AG04450 (cell line): ENCODE measurements around the gene TRA2A. TPM values are rescaled to one million over a fixed set of nuclear protein-coding genes. Genes with fewer than 3 reads are reported as not detected.

Experiments
- CTCF ChIA-PET: fragments of 300-600, 350-600 bp; formaldehyde crosslinking; extraction: SDS; loops from one replicate; lab custom pipeline; 2022; ENCODE audit warnings: antibody characterized with exemption, inconsistent platforms; lab: Charles Lee
- POLR2A ChIA-PET: fragments of 350-600 bp; formaldehyde crosslinking; extraction: SDS; loops from one replicate; lab custom pipeline; 2021; ENCODE audit warnings: antibody characterized with exemption, inconsistent platforms; lab: Yijun Ruan, JAX
- DNase-seq: peaks from one replicate; pipeline ENCODE4 v3.0.0-alpha.2; 2011; ENCODE audit warnings: low read depth, low spot score
- H3K27ac ChIP-seq: one replicate; pipeline ENCODE4 v1.5.1; 2012; ENCODE audit warnings: low read depth, low read length, control low read depth
- H3K27me3 ChIP-seq: one replicate; pipeline ENCODE4 v1.6.0; 2012; ENCODE audit warnings: low read length; ENCODE audit not compliant: control insufficient read depth, insufficient read depth
- H3K4me3 ChIP-seq: 2 replicates; pipeline ENCODE4 v1.5.1; 2011; ENCODE audit warnings: mild to moderate bottlenecking, low read depth, low read length, control low read depth
- H3K9me3 ChIP-seq: 2 replicates; pipeline ENCODE4 v1.5.1; 2012; ENCODE audit warnings: low read length; ENCODE audit not compliant: control insufficient read depth, insufficient read depth
- CTCF ChIP-seq: IDR thresholded peaks from 2 replicates; pipeline ENCODE4 v1.5.1; 2011; ENCODE audit warnings: low read depth, low read length, control low read depth, inconsistent platforms
- polyA plus RNA-seq: library from polyadenylated mRNA; depleted of rRNA; stranded (reverse); fragments of >200 nt; gene quantifications from 2 replicates; pipeline ENCODE4 v1.2.3, GENCODE V29; 2011

The TRA2A gene
- polyA plus RNA-seq, 1 experiment, result 78.8 TPM

DNA sequence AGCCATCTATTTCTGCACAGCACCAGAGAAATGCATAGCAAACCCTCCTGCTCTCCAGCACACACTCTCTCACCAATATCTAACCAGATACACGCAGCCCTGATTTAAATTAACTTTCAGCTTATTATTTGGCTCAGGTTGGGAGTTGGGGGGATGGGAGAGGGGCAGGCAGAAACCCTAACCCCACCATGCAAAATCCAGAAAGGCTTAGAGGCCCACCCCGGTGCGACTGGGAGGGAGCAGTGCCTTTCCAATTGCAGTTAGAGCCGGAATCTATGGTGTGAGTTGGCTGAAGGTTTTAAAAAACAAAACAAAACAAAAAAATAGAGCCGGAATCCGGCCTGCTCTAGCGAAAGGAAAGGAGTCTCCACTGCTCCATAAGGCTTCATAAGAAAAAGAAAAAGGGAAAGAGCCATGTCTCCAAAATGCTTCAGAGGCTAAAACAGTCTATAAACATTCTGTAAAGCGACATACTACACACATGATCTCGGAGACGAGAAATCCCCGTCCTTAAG lies 64.4 kb downstream of the TRA2A start:
- no peak for TF ChIP-seq CTCF
- H3K4me3 ChIP-seq, result peak overlapping the region; percentile 89
- H3K27ac ChIP-seq, result peak overlapping the region; percentile 82
- peaks cover 4% of the 10 kb centered on the region; the same call in 1 of the 2 replicates for H3K9me3 ChIP-seq
- ChIA-PET CTCF (interaction anchor here (0.9 to 1.3 kb wide), 4 partner anchors 37 to 194 kb away, joined by 3 to 5 read pairs (median 5); no protein-coding TSS in a partner anchor), POLR2A (no interaction called here)
- no peaks in the 10 kb centered on the region for H3K27me3 ChIP-seq
- DNase-seq, result no peak

DNA sequence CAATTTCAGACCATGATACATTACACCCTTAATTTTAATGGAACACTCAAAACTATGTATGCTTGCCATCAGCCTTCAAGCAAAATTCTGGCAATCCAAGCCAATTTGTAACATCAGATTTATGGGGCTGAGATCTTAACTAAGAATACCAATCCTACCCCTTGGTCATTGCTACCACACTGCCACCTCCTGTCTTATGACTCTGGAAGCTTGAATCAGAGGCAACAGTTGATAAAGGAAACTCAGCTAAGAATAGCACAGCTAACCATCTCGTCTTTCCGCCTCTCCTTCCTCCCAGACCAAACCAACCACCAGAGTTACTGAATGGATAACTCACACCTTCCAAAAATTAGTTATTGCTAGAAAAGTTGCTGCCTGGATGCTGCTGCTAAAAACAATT lies 68.9 kb downstream of the TRA2A start:
- ChIA-PET POLR2A (no interaction called here), CTCF (interaction anchor here (0.5 to 2.3 kb wide), 9 partner anchors 9 to 377 kb away, joined by 3 to 10 read pairs (median 4); no protein-coding TSS in a partner anchor)
- Histone ChIP-seq H3K4me3 (no peak overlapping the region), H3K27me3 (no peaks in the 10 kb centered on the region), H3K27ac (no peak overlapping the region), H3K9me3 (no peaks in the 10 kb centered on the region)
- DNase-seq, result no peak
- TF ChIP-seq CTCF, result peak; percentile 32

DNA sequence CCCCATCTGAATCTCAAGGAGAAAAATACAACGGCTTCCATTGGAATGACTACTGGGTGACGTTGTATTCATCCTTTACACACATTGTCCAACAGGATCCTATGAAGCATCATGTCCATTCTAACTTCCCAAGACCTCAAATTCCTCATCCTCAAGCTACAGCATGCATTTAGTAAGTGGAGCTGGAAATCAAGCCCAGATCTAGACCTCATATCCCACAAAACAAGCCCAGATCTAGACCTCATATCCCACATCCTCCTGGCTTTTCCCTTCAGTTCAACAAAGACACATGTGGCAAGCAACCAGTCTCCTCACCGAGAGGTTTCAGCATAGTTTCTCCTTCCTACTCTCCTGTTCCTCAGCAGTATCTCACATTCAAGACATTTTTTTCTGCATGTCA lies 73.7 kb downstream of the TRA2A start:
- H3K4me3 ChIP-seq, result no peak overlapping the region
- no peak for TF ChIP-seq CTCF
- no peak for DNase-seq
- ChIA-PET CTCF (no interaction called here), POLR2A (no interaction called here)
- no peaks in the 10 kb centered on the region for H3K9me3 ChIP-seq
- H3K27me3 ChIP-seq, result no peaks in the 10 kb centered on the region
- no peak overlapping the region for H3K27ac ChIP-seq

DNA sequence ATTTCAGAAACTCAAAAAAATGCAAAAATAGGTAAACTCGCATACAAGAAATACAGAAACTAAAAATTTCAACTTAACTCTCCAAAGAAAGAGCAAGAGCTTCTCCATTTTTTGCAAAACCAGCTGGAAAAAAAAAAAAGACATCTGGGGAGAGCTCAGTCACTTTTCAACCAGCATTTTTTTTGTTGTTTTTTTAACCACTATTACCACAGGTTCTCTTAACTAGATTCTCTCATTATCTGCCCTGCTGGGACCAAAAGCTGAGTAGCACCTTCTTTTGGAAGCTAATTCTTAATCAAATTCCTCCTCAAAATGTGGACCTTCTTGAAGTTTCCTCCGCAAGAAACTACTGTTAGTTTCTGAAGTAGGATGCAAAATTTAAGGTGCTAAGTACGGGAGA lies 75.7 kb downstream of the TRA2A start:
- Histone ChIP-seq H3K9me3 (no peaks in the 10 kb centered on the region), H3K27me3 (no peaks in the 10 kb centered on the region), H3K4me3 (no peak overlapping the region), H3K27ac (no peak overlapping the region)
- no peak for DNase-seq
- POLR2A ChIA-PET, result no interaction called here
- no peak for TF ChIP-seq CTCF
- CTCF ChIA-PET, result interaction anchor here (1.2 to 1.7 kb wide), 2 partner anchors 183 to 194 kb away, joined by 5 to 6 read pairs; no protein-coding TSS in a partner anchor

- Histone ChIP-seq H3K27ac (no peak overlapping the region), H3K4me3 (no peak overlapping the region), H3K27me3 (no peaks in the 10 kb centered on the region), H3K9me3 (no peaks in the 10 kb centered on the region)
- ChIA-PET POLR2A (no interaction called here), CTCF (interaction anchor here (0.9 to 1.7 kb wide), 3 partner anchors 177 to 193 kb away, joined by 3 to 5 read pairs (median 5); no protein-coding TSS in a partner anchor)
- TF ChIP-seq CTCF, result no peak
- DNase-seq, result no peak
Measured at GRCh38 chr7:23454881-23455526, 76.8 kb downstream of the TRA2A start.
